GM10266 (cell line): Measurements from ENCODE around the gene TBC1D5.

Experiments
- DNase-seq: peaks from one replicate; pipeline ENCODE4 v3.0.0; 2012; ENCODE audit errors: extremely low spot score
- CTCF ChIP-seq: IDR thresholded peaks from 2 replicates; pipeline ENCODE4 v1.5.1; 2012; ENCODE audit warnings: mild to moderate bottlenecking, low read depth; ENCODE audit not compliant: control insufficient read depth, insufficient read depth; ENCODE audit errors: missing control alignments

Gene TBC1D5

GRCh38 chr3:17175187-17175807 lies 567.1 kb downstream of the TBC1D5 start:
- no peak for DNase-seq
- TF ChIP-seq CTCF, result no peak

- DNase-seq, result no peak
- no peak for TF ChIP-seq CTCF
Measured at GRCh38 chr3:17166369-17166768, 576.1 kb downstream of the TBC1D5 start.

DNA sequence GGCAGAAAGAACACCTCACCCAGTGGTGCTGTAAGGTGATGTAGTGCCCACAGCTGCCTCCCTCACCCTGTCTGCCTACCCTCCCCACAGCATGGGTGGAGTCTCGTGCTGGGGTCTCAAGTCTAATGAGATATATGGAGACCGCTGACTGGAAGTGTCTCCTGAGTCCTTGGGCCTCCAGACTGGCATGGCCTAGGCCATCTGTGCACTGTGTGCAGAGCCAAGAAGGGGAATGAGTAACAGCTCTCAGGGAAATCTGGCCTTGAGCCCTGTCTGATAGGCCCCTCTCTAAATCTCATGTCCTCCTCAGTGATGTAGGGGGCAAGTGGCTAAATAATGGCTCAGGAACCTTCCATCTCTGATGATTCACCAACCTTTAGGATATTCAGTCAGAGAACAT lies 580.3 kb downstream of the TBC1D5 start:
- DNase-seq, result no peak

DNA sequence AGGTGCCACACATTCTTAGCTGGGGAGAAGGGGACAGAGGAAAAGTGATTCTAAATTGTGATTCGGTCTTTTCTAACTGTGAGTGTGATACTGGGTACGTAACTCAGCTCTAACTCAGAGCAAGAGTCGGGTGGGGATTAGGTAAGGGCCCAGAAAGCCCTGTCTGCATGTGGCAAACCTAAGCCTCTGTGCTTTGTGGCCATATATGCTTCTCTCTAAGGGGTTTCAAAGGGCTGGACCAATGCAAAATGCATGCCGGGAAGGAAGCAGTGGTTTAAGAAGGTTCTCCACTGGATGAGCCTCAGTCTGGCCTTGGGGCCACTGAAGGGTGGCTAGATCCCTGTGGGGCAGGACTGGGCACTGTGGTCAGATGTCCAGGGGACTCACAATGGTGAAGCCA lies 581.8 kb downstream of the TBC1D5 start:
- DNase-seq, result no peak
- no peak for TF ChIP-seq CTCF

More for the DNA sequence above, 580.3 kb downstream of the TBC1D5 start:
- no peak for TF ChIP-seq CTCF

DNA sequence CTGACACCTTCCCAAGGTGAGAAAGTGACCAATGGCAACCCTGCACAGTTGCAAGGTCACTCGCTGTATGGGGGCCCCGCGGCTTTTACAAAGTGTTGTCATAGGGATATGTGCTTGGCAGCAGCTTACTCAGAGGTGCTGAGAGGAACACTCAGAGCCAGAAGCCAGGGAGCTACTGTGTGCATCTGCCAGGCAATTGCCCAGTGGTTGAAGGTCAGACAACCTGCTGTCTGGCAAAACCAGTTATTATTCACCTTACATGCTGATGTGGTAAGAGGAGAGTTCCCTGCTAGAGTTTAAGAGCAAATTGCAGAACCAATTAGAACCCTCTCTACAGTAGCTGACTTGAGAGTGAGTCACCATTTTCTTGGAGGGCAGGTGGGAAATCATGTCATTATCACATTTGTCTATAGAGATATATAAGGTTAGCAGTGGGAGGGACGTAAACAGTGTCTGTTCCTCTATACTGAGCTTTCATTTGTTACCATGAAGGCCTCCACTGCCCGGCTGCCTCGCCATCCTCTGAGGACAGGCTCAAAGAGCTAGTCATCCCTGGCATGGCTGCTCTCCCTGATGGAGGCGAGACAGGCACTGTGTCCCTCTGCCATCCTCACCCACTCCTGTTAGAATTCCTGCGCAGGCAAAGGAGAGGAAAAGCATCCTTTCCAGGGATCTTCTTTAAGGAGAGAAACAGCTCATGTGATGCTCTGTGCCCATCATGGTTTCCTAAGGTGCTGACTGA lies 583.3 kb downstream of the TBC1D5 start:
- no peak for DNase-seq
- TF ChIP-seq CTCF, result no peak

GRCh38 chr3:17157713-17158112 lies 584.7 kb downstream of the TBC1D5 start:
- DNase-seq, result no peak
- TF ChIP-seq CTCF, result no peak

DNA sequence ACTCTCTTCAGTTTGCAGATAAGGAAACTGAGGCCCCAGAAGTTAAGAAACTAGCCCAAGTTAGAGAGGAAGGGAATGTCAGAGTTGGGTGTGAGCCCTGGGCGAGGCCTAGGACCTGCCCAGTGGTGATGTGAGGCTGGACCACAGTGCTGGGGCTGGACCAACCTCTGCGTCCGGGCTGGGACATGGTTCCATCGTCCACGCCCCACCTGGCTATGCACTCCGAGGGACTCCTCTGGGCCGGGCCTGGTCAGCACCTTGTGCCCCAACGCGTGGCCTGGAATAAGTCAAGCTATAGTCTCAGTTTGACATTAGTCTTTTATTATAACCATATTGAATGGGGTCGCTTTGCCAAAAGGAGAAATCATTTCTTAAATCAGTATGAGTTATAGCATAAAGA lies 585.6 kb downstream of the TBC1D5 start:
- no peak for DNase-seq
- TF ChIP-seq CTCF, result no peak
